WTC11 (cell line): ENCODE results near the gene OR6K3.

Experiments
- GABPB1 ChIP-seq: sonication (generic); formaldehyde crosslinking; IDR thresholded peaks from 2 replicates; pipeline ENCODE4 v1.8.1; 2023; ENCODE audit warnings: mild to moderate bottlenecking, missing genetic modification reagents
- ZNF138 ChIP-seq: sonication (generic); formaldehyde crosslinking; conservative IDR thresholded peaks from 2 replicates; pipeline ENCODE4 v1.8.1; 2022; ENCODE audit warnings: mild to moderate bottlenecking, moderate library complexity, missing genetic modification reagents
- TF ChIP-seq, protein P1 (sequence below): fragments of 200-600 bp; IDR thresholded peaks from 2 replicates; pipeline ENCODE4 v1.8.0; 2022; ENCODE audit warnings: antibody characterized with exemption
- TF ChIP-seq, protein P2 (sequence below): sonication (generic); formaldehyde crosslinking; IDR thresholded peaks from 2 replicates; pipeline ENCODE4 v1.8.0; 2022; ENCODE audit warnings: mild to moderate bottlenecking, missing genetic modification reagents
- TF ChIP-seq, protein P3 (sequence below): sonication (generic); formaldehyde crosslinking; IDR thresholded peaks from 2 replicates; pipeline ENCODE4 v1.8.0; 2022; ENCODE audit warnings: missing genetic modification reagents

DNA sequence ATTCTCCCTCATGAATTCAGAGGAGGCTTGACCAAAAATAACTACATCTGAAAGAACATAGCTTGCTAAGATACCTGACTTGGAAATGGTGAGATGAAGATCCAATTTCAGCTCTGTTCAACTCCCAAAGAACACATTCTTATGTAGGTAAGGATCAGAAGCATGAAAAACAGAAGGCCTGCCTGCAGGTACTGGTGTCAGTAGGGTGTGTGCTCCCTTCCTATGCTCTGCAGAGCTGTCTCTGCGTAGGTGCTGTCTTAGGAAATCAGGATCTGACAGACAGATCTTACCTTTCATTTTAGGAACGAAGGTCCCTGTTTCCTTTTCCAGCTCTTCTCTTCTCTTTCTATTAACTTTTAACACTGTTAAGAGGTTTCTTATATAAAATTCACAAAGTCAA, 14.4 kb downstream of the OR6K3 start:
- TF ChIP-seq, protein P1, sequence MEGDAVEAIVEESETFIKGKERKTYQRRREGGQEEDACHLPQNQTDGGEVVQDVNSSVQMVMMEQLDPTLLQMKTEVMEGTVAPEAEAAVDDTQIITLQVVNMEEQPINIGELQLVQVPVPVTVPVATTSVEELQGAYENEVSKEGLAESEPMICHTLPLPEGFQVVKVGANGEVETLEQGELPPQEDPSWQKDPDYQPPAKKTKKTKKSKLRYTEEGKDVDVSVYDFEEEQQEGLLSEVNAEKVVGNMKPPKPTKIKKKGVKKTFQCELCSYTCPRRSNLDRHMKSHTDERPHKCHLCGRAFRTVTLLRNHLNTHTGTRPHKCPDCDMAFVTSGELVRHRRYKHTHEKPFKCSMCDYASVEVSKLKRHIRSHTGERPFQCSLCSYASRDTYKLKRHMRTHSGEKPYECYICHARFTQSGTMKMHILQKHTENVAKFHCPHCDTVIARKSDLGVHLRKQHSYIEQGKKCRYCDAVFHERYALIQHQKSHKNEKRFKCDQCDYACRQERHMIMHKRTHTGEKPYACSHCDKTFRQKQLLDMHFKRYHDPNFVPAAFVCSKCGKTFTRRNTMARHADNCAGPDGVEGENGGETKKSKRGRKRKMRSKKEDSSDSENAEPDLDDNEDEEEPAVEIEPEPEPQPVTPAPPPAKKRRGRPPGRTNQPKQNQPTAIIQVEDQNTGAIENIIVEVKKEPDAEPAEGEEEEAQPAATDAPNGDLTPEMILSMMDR = no peak
- TF ChIP-seq, protein P2, sequence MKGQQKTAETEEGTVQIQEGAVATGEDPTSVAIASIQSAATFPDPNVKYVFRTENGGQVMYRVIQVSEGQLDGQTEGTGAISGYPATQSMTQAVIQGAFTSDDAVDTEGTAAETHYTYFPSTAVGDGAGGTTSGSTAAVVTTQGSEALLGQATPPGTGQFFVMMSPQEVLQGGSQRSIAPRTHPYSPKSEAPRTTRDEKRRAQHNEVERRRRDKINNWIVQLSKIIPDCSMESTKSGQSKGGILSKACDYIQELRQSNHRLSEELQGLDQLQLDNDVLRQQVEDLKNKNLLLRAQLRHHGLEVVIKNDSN (CRISPR knock-in tag) = no peak
- TF ChIP-seq GABPB1 (CRISPR knock-in tag) (no peak), ZNF138 (no peak)
- TF ChIP-seq, protein P3, sequence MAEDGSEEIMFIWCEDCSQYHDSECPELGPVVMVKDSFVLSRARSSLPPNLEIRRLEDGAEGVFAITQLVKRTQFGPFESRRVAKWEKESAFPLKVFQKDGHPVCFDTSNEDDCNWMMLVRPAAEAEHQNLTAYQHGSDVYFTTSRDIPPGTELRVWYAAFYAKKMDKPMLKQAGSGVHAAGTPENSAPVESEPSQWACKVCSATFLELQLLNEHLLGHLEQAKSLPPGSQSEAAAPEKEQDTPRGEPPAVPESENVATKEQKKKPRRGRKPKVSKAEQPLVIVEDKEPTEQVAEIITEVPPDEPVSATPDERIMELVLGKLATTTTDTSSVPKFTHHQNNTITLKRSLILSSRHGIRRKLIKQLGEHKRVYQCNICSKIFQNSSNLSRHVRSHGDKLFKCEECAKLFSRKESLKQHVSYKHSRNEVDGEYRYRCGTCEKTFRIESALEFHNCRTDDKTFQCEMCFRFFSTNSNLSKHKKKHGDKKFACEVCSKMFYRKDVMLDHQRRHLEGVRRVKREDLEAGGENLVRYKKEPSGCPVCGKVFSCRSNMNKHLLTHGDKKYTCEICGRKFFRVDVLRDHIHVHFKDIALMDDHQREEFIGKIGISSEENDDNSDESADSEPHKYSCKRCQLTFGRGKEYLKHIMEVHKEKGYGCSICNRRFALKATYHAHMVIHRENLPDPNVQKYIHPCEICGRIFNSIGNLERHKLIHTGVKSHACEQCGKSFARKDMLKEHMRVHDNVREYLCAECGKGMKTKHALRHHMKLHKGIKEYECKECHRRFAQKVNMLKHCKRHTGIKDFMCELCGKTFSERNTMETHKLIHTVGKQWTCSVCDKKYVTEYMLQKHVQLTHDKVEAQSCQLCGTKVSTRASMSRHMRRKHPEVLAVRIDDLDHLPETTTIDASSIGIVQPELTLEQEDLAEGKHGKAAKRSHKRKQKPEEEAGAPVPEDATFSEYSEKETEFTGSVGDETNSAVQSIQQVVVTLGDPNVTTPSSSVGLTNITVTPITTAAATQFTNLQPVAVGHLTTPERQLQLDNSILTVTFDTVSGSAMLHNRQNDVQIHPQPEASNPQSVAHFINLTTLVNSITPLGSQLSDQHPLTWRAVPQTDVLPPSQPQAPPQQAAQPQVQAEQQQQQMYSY (CRISPR knock-in tag) = no peak
